Islet precursor cell (in vitro differentiated cells): ENCODE data around the gene KLHL29.

Source experiments
- DNase-seq: peaks from one replicate; pipeline ENCODE4 v3.0.0-alpha.2; 2018

The KLHL29 gene

GRCh38 chr2:23690421-23691105 lies 305.6 kb downstream of the KLHL29 start:
- no peak for DNase-seq

- DNase-seq, result no peak
Observed at GRCh38 chr2:23691106-23691470, 306.1 kb downstream of the KLHL29 start.

GRCh38 chr2:23691565-23691964 lies 306.6 kb downstream of the KLHL29 start:
- DNase-seq, result no peak

- DNase-seq, result no peak
Observed at GRCh38 chr2:23692263-23692662, 307.3 kb downstream of the KLHL29 start.

- DNase-seq, result no peak
Observed at GRCh38 chr2:23692851-23693605, 308.0 kb downstream of the KLHL29 start.

GRCh38 chr2:23693606-23693951 lies 308.6 kb downstream of the KLHL29 start:
- no peak for DNase-seq

- no peak for DNase-seq
Observed at GRCh38 chr2:23694058-23695045, 309.4 kb downstream of the KLHL29 start.

- no peak for DNase-seq
Observed at GRCh38 chr2:23695214-23695889, 310.4 kb downstream of the KLHL29 start.

GRCh38 chr2:23695890-23696751 lies 311.1 kb downstream of the KLHL29 start:
- DNase-seq, result no peak

- DNase-seq, result no peak
Observed at GRCh38 chr2:23696752-23697045, 311.7 kb downstream of the KLHL29 start.

- no peak for DNase-seq
Observed at GRCh38 chr2:23697256-23698075, 312.5 kb downstream of the KLHL29 start.

GRCh38 chr2:23698116-23698693 lies 313.2 kb downstream of the KLHL29 start:
- no peak for DNase-seq

- peak; percentile 32 for DNase-seq
Observed at GRCh38 chr2:23698721-23699579, 314.0 kb downstream of the KLHL29 start.

GRCh38 chr2:23699580-23699925 lies 314.6 kb downstream of the KLHL29 start:
- no peak for DNase-seq

- peak; percentile 32 for DNase-seq
Observed at GRCh38 chr2:23700627-23701026, 315.6 kb downstream of the KLHL29 start.

- peak; percentile 39 for DNase-seq
Observed at GRCh38 chr2:23703037-23703582, 318.1 kb downstream of the KLHL29 start.

- peak; percentile 55 for DNase-seq
Observed at GRCh38 chr2:23703583-23704385, 318.8 kb downstream of the KLHL29 start.

- peak; percentile 43 for DNase-seq
Observed at GRCh38 chr2:23705771-23706612, 321.0 kb downstream of the KLHL29 start.
